Liver (tissue), 3 donors: ENCODE measurements around the gene MC4R.

Source experiments
- ATF3 ChIP-seq: IDR thresholded peaks from 2 replicates; pipeline ENCODE4 v1.6.1; 2016; ENCODE audit warnings: antibody characterized with exemption
- CTCF ChIP-seq: fragments of 150-350 bp; IDR thresholded peaks from 2 replicates; pipeline ENCODE4 v1.5.1; 2017; ENCODE audit warnings: improper control_type of control experiment, low read depth, low read length; ENCODE audit not compliant: missing input control
- EGR1 ChIP-seq, 2 donors: IDR thresholded peaks; 2 replicates each; pipeline ENCODE4 v1.6.1; 2016 to 2018; ENCODE audit warnings: antibody characterized with exemption in 2 of 2, low read depth in 2 of 2
- FOXA1 ChIP-seq: IDR thresholded peaks from 2 replicates; pipeline ENCODE4 v1.6.1; 2016; ENCODE audit warnings: antibody characterized with exemption
- GABPA ChIP-seq, 2 donors: IDR thresholded peaks in 1 of 2; conservative IDR thresholded peaks in 1 of 2; 2 replicates each; pipeline ENCODE4 v1.6.1; 2016; ENCODE audit warnings: antibody characterized with exemption in 2 of 2, mild to moderate bottlenecking in 1 of 2, moderate library complexity in 1 of 2
- JUND ChIP-seq, 2 donors: IDR thresholded peaks; 2 replicates each; pipeline ENCODE4 v1.6.1; 2016; ENCODE audit warnings: antibody characterized with exemption in 2 of 2
- MAX ChIP-seq: IDR thresholded peaks from 2 replicates; pipeline ENCODE4 v1.6.1; 2016; ENCODE audit warnings: antibody characterized with exemption
- RAD21 ChIP-seq, 2 donors: IDR thresholded peaks; 2 replicates each; pipeline ENCODE4 v1.6.1; 2016; ENCODE audit warnings: antibody characterized with exemption in 2 of 2, mild to moderate bottlenecking in 2 of 2
- REST ChIP-seq: IDR thresholded peaks from 2 replicates; pipeline ENCODE4 v1.6.1; 2016; ENCODE audit warnings: antibody characterized with exemption, mild to moderate bottlenecking
- SP1 ChIP-seq: IDR thresholded peaks from 2 replicates; pipeline ENCODE4 v1.6.1; 2018; ENCODE audit warnings: antibody characterized with exemption, mild to moderate bottlenecking
- TAF1 ChIP-seq: conservative IDR thresholded peaks from 2 replicates; pipeline ENCODE4 v1.6.1; 2016; ENCODE audit warnings: antibody characterized with exemption, mild to moderate bottlenecking
- YY1 ChIP-seq: IDR thresholded peaks from 2 replicates; pipeline ENCODE4 v1.6.1; 2016; ENCODE audit warnings: antibody characterized with exemption, mild to moderate bottlenecking
- ZBTB33 ChIP-seq: IDR thresholded peaks from 2 replicates; pipeline ENCODE4 v1.6.1; 2016; ENCODE audit warnings: antibody characterized with exemption
- donor health status: healthy.
- donor health status: healthy.

- TF ChIP-seq CTCF (no peak), REST (no peak), JUND (IDR thresholded peaks at IDR 0.05) (no peak), TAF1 (no peak), MAX (no peak), FOXA1 (no peak), SP1 (no peak), ATF3 (no peak), RAD21 (IDR thresholded peaks at IDR 0.05) (no peak), EGR1 (IDR thresholded peaks at IDR 0.05; ENCODE audit: low read depth in 2 of 2) (no peak), ZBTB33 (no peak), GABPA (IDR thresholded peaks at IDR 0.05 in 1 of 2, conservative IDR thresholded peaks at IDR 0.05 in 1 of 2) (no peak), YY1 (no peak)
Measured at GRCh38 chr18:60385693-60386092, 13.1 kb upstream of the MC4R start.
